Neural crest cell (in vitro differentiated cells): ENCODE measurements around the gene MCC. TPM values are rescaled to one million over a fixed set of nuclear protein-coding genes. Genes with fewer than 3 reads are reported as not detected.

Source experiments
- DNase-seq: peaks from one replicate; pipeline ENCODE4 v3.0.0; 2021; ENCODE audit warnings: low read depth, mixed read lengths, low spot score
- H3K27ac Mint-ChIP-seq: one replicate; pipeline ENCODE4 v1.8.0; 2021; ENCODE audit warnings: mild to moderate bottlenecking, mixed read lengths; ENCODE audit not compliant: unreplicated experiment
- H3K27me3 Mint-ChIP-seq: 2 replicates; pipeline ENCODE4 v1.8.0; 2021; ENCODE audit warnings: low read depth, mild to moderate bottlenecking, mixed read lengths
- H3K36me3 Mint-ChIP-seq: 2 replicates; pipeline ENCODE4 v1.8.0; 2021; ENCODE audit warnings: low read depth, mild to moderate bottlenecking, mixed read lengths
- H3K4me1 Mint-ChIP-seq: 2 replicates; pipeline ENCODE4 v1.8.0; 2021; ENCODE audit warnings: mixed read lengths
- H3K4me3 Mint-ChIP-seq: one replicate; pipeline ENCODE4 v1.8.0; 2021; ENCODE audit warnings: mild to moderate bottlenecking, mixed read lengths
- H3K9me3 Mint-ChIP-seq: 2 replicates; pipeline ENCODE4 v1.8.0; 2021; ENCODE audit warnings: mixed read lengths
- total RNA-seq: library from RNA; stranded (reverse); gene quantifications from 2 replicates; pipeline ENCODE4 v1.2.1, GENCODE V29; 2021
- TF ChIP-seq, protein P1 (sequence below): fragments of 200-600 bp; sonication (generic); conservative IDR thresholded peaks from 2 replicates; pipeline ENCODE4 v1.5.0; 2021; ENCODE audit warnings: antibody characterized with exemption, mild to moderate bottlenecking

The MCC gene
- total RNA-seq, 1 donor from 2014 or later, result 10.8 TPM

DNA sequence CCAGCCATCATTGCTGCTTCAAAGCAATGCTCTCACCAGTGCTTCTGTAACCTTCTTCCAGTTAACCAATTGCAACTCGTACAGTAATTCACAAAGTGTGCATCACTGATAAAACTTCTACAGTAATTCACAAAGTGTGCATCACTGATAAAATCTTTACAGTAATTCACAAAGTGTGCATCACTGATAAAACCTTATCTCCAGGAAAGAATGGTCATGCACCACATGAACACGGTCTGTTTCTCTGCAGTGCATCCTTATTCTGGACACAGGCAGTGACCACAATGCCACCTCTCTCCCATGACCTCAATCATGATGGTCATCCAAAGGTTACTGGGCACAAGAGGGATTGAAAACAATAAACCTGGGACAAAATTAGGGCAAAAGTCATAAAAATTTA is 207.1 kb downstream of the MCC start:
- DNase-seq, result no peak
- Mint-ChIP-seq H3K4me1 (peaks cover 3% of the 10 kb centered on the region), H3K27ac (no peak overlapping the region), H3K27me3 (no peaks in the 10 kb centered on the region), H3K9me3 (no peaks in the 10 kb centered on the region), H3K36me3 (no peaks in the 10 kb centered on the region), H3K4me3 (no peak overlapping the region)
- TF ChIP-seq, protein P1, sequence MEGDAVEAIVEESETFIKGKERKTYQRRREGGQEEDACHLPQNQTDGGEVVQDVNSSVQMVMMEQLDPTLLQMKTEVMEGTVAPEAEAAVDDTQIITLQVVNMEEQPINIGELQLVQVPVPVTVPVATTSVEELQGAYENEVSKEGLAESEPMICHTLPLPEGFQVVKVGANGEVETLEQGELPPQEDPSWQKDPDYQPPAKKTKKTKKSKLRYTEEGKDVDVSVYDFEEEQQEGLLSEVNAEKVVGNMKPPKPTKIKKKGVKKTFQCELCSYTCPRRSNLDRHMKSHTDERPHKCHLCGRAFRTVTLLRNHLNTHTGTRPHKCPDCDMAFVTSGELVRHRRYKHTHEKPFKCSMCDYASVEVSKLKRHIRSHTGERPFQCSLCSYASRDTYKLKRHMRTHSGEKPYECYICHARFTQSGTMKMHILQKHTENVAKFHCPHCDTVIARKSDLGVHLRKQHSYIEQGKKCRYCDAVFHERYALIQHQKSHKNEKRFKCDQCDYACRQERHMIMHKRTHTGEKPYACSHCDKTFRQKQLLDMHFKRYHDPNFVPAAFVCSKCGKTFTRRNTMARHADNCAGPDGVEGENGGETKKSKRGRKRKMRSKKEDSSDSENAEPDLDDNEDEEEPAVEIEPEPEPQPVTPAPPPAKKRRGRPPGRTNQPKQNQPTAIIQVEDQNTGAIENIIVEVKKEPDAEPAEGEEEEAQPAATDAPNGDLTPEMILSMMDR, result no peak

DNA sequence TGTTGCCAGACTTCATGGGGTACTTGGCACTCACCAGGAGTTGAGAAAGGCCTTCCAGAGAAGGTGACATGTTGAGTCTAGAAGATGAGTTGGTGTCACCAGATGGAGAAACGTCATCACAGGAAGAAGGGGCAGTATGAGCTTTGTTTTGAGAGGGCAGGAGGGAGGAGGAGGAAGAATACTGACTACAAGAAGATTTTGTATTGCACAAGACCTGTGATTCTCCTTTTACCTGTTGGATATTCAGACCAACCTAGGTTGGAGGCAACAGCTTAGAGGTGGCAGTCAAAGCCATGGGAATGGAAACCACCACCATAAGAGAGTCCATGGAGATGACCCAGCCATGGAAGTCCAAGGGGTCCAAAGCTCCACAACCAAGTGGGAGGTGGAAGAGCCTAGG is 207.7 kb downstream of the MCC start:
- H3K27ac Mint-ChIP-seq, result no peak overlapping the region
- no peaks in the 10 kb centered on the region for H3K36me3 Mint-ChIP-seq
- H3K4me3 Mint-ChIP-seq, result no peak overlapping the region
- DNase-seq, result no peak
- H3K27me3 Mint-ChIP-seq, result no peaks in the 10 kb centered on the region
- TF ChIP-seq, protein P1, result no peak
- no peaks in the 10 kb centered on the region for H3K9me3 Mint-ChIP-seq
- peaks cover 6% of the 10 kb centered on the region for H3K4me1 Mint-ChIP-seq

- H3K4me1 Mint-ChIP-seq, result peaks cover 22% of the 10 kb centered on the region
These were observed 209.3 kb downstream of the MCC start for GRCh38 chr5:113278976-113279375.

GRCh38 chr5:113276493-113276892 is 211.8 kb downstream of the MCC start:
- Mint-ChIP-seq H3K27ac (no peak overlapping the region), H3K9me3 (no peaks in the 10 kb centered on the region), H3K36me3 (no peaks in the 10 kb centered on the region), H3K27me3 (no peaks in the 10 kb centered on the region), H3K4me1 (peaks cover 36% of the 10 kb centered on the region), H3K4me3 (no peak overlapping the region)
- DNase-seq, result no peak
- TF ChIP-seq, protein P1, result no peak

More at GRCh38 chr5:113278976-113279375, 209.3 kb downstream of the MCC start:
- TF ChIP-seq, protein P1, result no peak
- H3K27ac Mint-ChIP-seq, result no peak overlapping the region
- H3K27me3 Mint-ChIP-seq, result no peaks in the 10 kb centered on the region
- no peak for DNase-seq
- H3K9me3 Mint-ChIP-seq, result no peaks in the 10 kb centered on the region
- H3K36me3 Mint-ChIP-seq, result no peaks in the 10 kb centered on the region
- no peak overlapping the region for H3K4me3 Mint-ChIP-seq

DNA sequence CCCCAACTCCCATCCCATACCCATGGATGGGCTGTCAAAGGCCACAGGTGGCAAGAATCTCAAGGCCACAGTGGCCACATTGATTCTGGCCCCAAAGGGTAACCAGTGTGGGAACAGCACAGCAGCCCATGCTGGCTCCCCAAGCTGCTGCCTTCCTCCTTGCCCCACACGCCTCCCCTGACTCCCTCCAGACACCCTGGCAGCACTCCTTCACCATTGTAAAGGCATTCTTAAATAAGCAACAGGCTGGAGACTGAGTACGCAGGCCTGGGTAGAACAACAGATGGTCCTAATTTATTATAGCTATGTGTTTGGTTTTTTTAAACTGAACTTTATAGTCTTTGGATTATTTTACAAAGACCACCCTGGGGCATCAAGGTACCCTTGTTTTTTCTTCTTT is 212.3 kb downstream of the MCC start:
- Mint-ChIP-seq H3K36me3 (no peaks in the 10 kb centered on the region), H3K4me3 (no peak overlapping the region), H3K27me3 (no peaks in the 10 kb centered on the region), H3K9me3 (no peaks in the 10 kb centered on the region), H3K27ac (no peak overlapping the region), H3K4me1 (peaks cover 36% of the 10 kb centered on the region)
- no peak for DNase-seq
- TF ChIP-seq, protein P1, result no peak
